HepG2 (cell line): ENCODE results near the gene MYO19. TPM values are rescaled to one million over a fixed set of nuclear protein-coding genes. Genes with fewer than 3 reads are reported as not detected.

Experiments
- ATAD3A ChIP-seq: sonication (generic); formaldehyde crosslinking; IDR thresholded peaks from 2 replicates; pipeline ENCODE4 v1.4.0; 2020; ENCODE audit warnings: missing genetic modification reagents
- EP300 ChIP-seq, 3 experiments: sonication (generic) in 1 of 3; formaldehyde crosslinking in 1 of 3; IDR thresholded peaks; 2 replicates each; pipeline versions ENCODE4 v1.5.1 to v1.6.1; 2011 to 2020; ENCODE audit warnings: low read depth in 2 of 3, low read length in 2 of 3, borderline replicate concordance in 1 of 3, improper control_type of control experiment in 1 of 3, mild to moderate bottlenecking in 1 of 3, missing genetic modification reagents in 1 of 3, moderate library complexity in 1 of 3
- HMGA1 ChIP-seq: sonication (generic); formaldehyde crosslinking; conservative IDR thresholded peaks from 2 replicates; pipeline ENCODE4 v1.4.0; 2020; ENCODE audit warnings: missing genetic modification reagents
- JUNB ChIP-seq: sonication (generic); formaldehyde crosslinking; IDR thresholded peaks from 2 replicates; pipeline ENCODE4 v1.8.0; 2022; ENCODE audit warnings: missing genetic modification reagents, mild to moderate bottlenecking, borderline replicate concordance
- MAFK ChIP-seq, 2 experiments: IDR thresholded peaks in 1 of 2; conservative IDR thresholded peaks in 1 of 2; 2 replicates each; pipeline ENCODE4 v1.6.1; 2011; ENCODE audit warnings: improper control_type of control experiment in 2 of 2, low read length in 2 of 2
- MED13 ChIP-seq: sonication (generic); formaldehyde crosslinking; IDR thresholded peaks from 2 replicates; pipeline ENCODE4 v1.5.0; 2020; ENCODE audit warnings: missing genetic modification reagents
- MIER3 ChIP-seq: IDR thresholded peaks from 2 replicates; pipeline ENCODE4 v1.6.1; 2016; ENCODE audit warnings: missing compliant biosample characterization, borderline replicate concordance
- NCOR1 ChIP-seq: fragments of 200-600 bp; sonication (generic); IDR thresholded peaks from 2 replicates; pipeline ENCODE4 v1.7.0; 2017; ENCODE audit warnings: antibody characterized with exemption, low read length, borderline replicate concordance
- NFYC ChIP-seq: IDR thresholded peaks from 2 replicates; pipeline ENCODE4 v1.6.1; 2016; ENCODE audit warnings: missing genetic modification reagents, missing compliant biosample characterization
- NKX3-1 ChIP-seq: sonication (generic); formaldehyde crosslinking; IDR thresholded peaks from 2 replicates; pipeline ENCODE4 v1.5.0; 2020; ENCODE audit warnings: missing genetic modification reagents
- PRPF4 ChIP-seq: fragments of 200-400 bp; formaldehyde crosslinking; IDR thresholded peaks from 2 replicates; pipeline ENCODE4 v1.6.1; 2016; ENCODE audit warnings: low read length, low read depth; ENCODE audit not compliant: poor library complexity, severe bottlenecking
- RFX5 ChIP-seq: IDR thresholded peaks from 2 replicates; pipeline ENCODE4 v1.6.1; 2011; ENCODE audit warnings: low read depth, low read length, improper control_type of control experiment
- SALL1 ChIP-seq: sonication (generic); formaldehyde crosslinking; IDR thresholded peaks from 2 replicates; pipeline ENCODE4 v1.8.0; 2022; ENCODE audit warnings: mild to moderate bottlenecking, missing genetic modification reagents
- SOX5 ChIP-seq: IDR thresholded peaks from 2 replicates; pipeline ENCODE4 v1.6.1; 2016; ENCODE audit warnings: borderline replicate concordance
- SOX6 ChIP-seq, 2 experiments: fragments of 450-650 bp in 1 of 2; sonication (generic) in 1 of 2; formaldehyde crosslinking in 1 of 2; IDR thresholded peaks; 2 replicates each; pipeline versions ENCODE4 v1.4.0 to v1.6.1; 2017 to 2020; ENCODE audit warnings: antibody characterized with exemption in 1 of 2, mild to moderate bottlenecking in 1 of 2, missing genetic modification reagents in 1 of 2
- ZBTB42 ChIP-seq: sonication (generic); formaldehyde crosslinking; IDR thresholded peaks from 2 replicates; pipeline ENCODE4 v1.5.0; 2020; ENCODE audit warnings: mild to moderate bottlenecking, missing genetic modification reagents
- ZFAT ChIP-seq: sonication (generic); formaldehyde crosslinking; conservative IDR thresholded peaks from 2 replicates; pipeline ENCODE4 v1.8.1; 2023; ENCODE audit warnings: missing genetic modification reagents, inconsistent platforms
- ZMYM2 ChIP-seq: sonication (generic); formaldehyde crosslinking; IDR thresholded peaks from 2 replicates; pipeline ENCODE4 v1.8.0; 2022; ENCODE audit warnings: mild to moderate bottlenecking, missing genetic modification reagents
- ZNF33A ChIP-seq: sonication (generic); formaldehyde crosslinking; IDR thresholded peaks from 2 replicates; pipeline ENCODE4 v1.5.1; 2020; ENCODE audit warnings: missing genetic modification reagents, mild to moderate bottlenecking, moderate library complexity, borderline replicate concordance
- ZNF768 ChIP-seq: sonication (generic); formaldehyde crosslinking; IDR thresholded peaks from 2 replicates; pipeline ENCODE4 v1.4.0; 2020; ENCODE audit warnings: missing genetic modification reagents
- ZSCAN22 ChIP-seq: sonication (generic); formaldehyde crosslinking; IDR thresholded peaks from 2 replicates; pipeline ENCODE4 v1.4.0; 2020; ENCODE audit warnings: mild to moderate bottlenecking, missing genetic modification reagents
- polyA plus RNA-seq, 8 experiments: library from polyadenylated mRNA; depleted of rRNA in 3 of 8; stranded (reverse) in 7 of 8; unstranded in 1 of 8; fragments of >200 nt; fragmentation: Illumina TruSeq in 4 of 8; extraction: Trizol in 4 of 8; gene quantifications; 2 replicates each; pipeline versions ENCODE4 v1.2.1 to v1.2.3, GENCODE V29; 2011 to 2016; ENCODE audit warnings: low read depth in 4 of 8, missing spikeins in 1 of 8, mixed read lengths in 1 of 8; ENCODE audit not compliant: insufficient read depth in 1 of 8
- total RNA-seq, 5 experiments: library from RNA; depleted of rRNA; stranded (reverse); fragments of >200 nt; fragmentation: Illumina TruSeq; extraction: Trizol; gene quantifications; 2 replicates each; pipeline ENCODE4 v1.2.3, GENCODE V29; 2016; ENCODE audit warnings: low read depth in 1 of 5
- TF ChIP-seq, protein P1 (sequence below): sonication (generic); formaldehyde crosslinking; IDR thresholded peaks from 2 replicates; pipeline ENCODE4 v1.8.1; 2023; ENCODE audit warnings: mild to moderate bottlenecking, missing genetic modification reagents
- TF ChIP-seq, protein P2 (sequence below): sonication (generic); formaldehyde crosslinking; IDR thresholded peaks from 2 replicates; pipeline ENCODE4 v1.4.0; 2020; ENCODE audit warnings: missing genetic modification reagents, borderline replicate concordance
- TF ChIP-seq, protein P3 (sequence below): IDR thresholded peaks from 2 replicates; pipeline ENCODE4 v1.6.1; 2016; ENCODE audit warnings: mild to moderate bottlenecking

MYO19 gene
- total and polyA plus RNA-seq, 2 of the 13 experiments (the other 11 are each of a cell fraction or from before 2014, with no cell fraction given): 75.7 to 82.3 TPM

DNA sequence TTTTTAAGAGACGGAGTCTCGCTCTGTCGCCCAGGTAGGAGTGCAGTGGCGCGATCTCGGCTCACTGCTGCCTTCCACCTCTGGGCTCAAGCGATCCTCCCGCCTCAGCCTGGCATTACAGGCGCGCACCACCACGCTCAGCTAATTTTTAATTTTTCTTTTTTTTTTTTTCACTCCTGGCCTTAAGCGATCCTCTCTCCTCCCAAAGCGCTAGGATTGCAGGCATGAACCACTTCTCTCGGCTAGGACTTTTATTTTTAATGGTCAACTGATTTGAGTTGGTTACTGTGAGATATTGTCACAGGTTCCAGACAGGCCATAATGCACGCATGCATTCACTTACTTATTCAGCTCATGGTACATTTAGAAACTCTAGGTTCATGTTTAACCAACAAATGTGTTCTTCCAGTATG lies 1.0 kb upstream of the MYO19 start (continued):
- TF ChIP-seq HMGA1 (CRISPR knock-in tag) (no peak), NFYC (no peak), NKX3-1 (CRISPR knock-in tag) (peak; percentile 12; the same call in 1 of the 2 replicates), ZSCAN22 (CRISPR knock-in tag) (no peak), ZFAT (CRISPR knock-in tag) (no peak), NCOR1 (no peak), MED13 (CRISPR knock-in tag) (no peak), ZNF768 (CRISPR knock-in tag) (no peak), SOX5 (CRISPR knock-in tag) (no peak), SOX6 (IDR thresholded peaks at IDR 0.05) (no peak), SOX6 (CRISPR knock-in tag; IDR thresholded peaks at IDR 0.05) (no peak), JUNB (CRISPR knock-in tag) (no peak), ZMYM2 (CRISPR knock-in tag) (peak; percentile 84), ZNF33A (CRISPR knock-in tag) (0 out of 2 replicates have a peak, but pooled peaks have one; percentile 1), MIER3 (CRISPR knock-in tag) (0 out of 2 replicates have a peak, but pooled peaks have one; percentile 8), ZBTB42 (no peak), ATAD3A (CRISPR knock-in tag) (no peak), PRPF4 (no peak), EP300 (IDR thresholded peaks at IDR 0.05; ENCODE audit: low read depth in 2 of 2, low read length in 2 of 2) (no peak), EP300 (CRISPR knock-in tag; IDR thresholded peaks at IDR 0.05; ENCODE audit: borderline replicate concordance) (no peak), MAFK (conservative IDR thresholded peaks at IDR 0.05 in 1 of 2, IDR thresholded peaks at IDR 0.05 in 1 of 2; ENCODE audit: low read length in 2 of 2) (no peak), RFX5 (no peak), SALL1 (CRISPR knock-in tag) (no peak)
- TF ChIP-seq, protein P1, sequence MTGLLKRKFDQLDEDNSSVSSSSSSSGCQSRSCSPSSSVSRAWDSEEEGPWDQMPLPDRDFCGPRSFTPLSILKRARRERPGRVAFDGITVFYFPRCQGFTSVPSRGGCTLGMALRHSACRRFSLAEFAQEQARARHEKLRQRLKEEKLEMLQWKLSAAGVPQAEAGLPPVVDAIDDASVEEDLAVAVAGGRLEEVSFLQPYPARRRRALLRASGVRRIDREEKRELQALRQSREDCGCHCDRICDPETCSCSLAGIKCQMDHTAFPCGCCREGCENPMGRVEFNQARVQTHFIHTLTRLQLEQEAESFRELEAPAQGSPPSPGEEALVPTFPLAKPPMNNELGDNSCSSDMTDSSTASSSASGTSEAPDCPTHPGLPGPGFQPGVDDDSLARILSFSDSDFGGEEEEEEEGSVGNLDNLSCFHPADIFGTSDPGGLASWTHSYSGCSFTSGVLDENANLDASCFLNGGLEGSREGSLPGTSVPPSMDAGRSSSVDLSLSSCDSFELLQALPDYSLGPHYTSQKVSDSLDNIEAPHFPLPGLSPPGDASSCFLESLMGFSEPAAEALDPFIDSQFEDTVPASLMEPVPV (CRISPR knock-in tag): no peak
- TF ChIP-seq, protein P2, sequence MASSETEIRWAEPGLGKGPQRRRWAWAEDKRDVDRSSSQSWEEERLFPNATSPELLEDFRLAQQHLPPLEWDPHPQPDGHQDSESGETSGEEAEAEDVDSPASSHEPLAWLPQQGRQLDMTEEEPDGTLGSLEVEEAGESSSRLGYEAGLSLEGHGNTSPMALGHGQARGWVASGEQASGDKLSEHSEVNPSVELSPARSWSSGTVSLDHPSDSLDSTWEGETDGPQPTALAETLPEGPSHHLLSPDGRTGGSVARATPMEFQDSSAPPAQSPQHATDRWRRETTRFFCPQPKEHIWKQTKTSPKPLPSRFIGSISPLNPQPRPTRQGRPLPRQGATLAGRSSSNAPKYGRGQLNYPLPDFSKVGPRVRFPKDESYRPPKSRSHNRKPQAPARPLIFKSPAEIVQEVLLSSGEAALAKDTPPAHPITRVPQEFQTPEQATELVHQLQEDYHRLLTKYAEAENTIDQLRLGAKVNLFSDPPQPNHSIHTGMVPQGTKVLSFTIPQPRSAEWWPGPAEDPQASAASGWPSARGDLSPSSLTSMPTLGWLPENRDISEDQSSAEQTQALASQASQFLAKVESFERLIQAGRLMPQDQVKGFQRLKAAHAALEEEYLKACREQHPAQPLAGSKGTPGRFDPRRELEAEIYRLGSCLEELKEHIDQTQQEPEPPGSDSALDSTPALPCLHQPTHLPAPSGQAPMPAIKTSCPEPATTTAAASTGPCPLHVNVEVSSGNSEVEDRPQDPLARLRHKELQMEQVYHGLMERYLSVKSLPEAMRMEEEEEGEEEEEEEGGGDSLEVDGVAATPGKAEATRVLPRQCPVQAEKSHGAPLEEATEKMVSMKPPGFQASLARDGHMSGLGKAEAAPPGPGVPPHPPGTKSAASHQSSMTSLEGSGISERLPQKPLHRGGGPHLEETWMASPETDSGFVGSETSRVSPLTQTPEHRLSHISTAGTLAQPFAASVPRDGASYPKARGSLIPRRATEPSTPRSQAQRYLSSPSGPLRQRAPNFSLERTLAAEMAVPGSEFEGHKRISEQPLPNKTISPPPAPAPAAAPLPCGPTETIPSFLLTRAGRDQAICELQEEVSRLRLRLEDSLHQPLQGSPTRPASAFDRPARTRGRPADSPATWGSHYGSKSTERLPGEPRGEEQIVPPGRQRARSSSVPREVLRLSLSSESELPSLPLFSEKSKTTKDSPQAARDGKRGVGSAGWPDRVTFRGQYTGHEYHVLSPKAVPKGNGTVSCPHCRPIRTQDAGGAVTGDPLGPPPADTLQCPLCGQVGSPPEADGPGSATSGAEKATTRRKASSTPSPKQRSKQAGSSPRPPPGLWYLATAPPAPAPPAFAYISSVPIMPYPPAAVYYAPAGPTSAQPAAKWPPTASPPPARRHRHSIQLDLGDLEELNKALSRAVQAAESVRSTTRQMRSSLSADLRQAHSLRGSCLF (CRISPR knock-in tag): no peak
- TF ChIP-seq, protein P3, sequence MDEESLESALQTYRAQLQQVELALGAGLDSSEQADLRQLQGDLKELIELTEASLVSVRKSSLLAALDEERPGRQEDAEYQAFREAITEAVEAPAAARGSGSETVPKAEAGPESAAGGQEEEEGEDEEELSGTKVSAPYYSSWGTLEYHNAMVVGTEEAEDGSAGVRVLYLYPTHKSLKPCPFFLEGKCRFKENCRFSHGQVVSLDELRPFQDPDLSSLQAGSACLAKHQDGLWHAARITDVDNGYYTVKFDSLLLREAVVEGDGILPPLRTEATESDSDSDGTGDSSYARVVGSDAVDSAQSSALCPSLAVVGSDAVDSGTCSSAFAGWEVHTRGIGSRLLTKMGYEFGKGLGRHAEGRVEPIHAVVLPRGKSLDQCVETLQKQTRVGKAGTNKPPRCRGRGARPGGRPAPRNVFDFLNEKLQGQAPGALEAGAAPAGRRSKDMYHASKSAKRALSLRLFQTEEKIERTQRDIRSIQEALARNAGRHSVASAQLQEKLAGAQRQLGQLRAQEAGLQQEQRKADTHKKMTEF: 0 out of 2 replicates have a peak, but pooled peaks have one; percentile 5
